BE2C (cell line): ENCODE measurements around the gene RCAN1.

Source experiments
- DNase-seq: peaks from one replicate; pipeline ENCODE4 v3.0.0-alpha.2; 2020
- H3K27me3 ChIP-seq: fragments of 250-450 bp; sonication (Bioruptor Pico); 2 replicates; pipeline ENCODE4 v1.5.1; 2020; ENCODE audit warnings: mild to moderate bottlenecking
- H3K36me3 ChIP-seq: fragments of 250-450 bp; sonication (Bioruptor Pico); 2 replicates; pipeline ENCODE4 v1.5.1; 2020; ENCODE audit warnings: mild to moderate bottlenecking
- H3K4me1 ChIP-seq: fragments of 250-450 bp; sonication (Bioruptor Pico); 2 replicates; pipeline ENCODE4 v1.5.1; 2020
- H3K4me3 ChIP-seq: 2 replicates; pipeline ENCODE4 v1.5.1; 2011; ENCODE audit warnings: low read depth, low read length
- H3K9me3 ChIP-seq: fragments of 250-450 bp; sonication (Bioruptor Pico); 2 replicates; pipeline ENCODE4 v1.5.1; 2020
- CTCF ChIP-seq: IDR thresholded peaks from 2 replicates; pipeline ENCODE4 v1.5.1; 2012; ENCODE audit warnings: mild to moderate bottlenecking, low read depth, low read length

Gene RCAN1

DNA sequence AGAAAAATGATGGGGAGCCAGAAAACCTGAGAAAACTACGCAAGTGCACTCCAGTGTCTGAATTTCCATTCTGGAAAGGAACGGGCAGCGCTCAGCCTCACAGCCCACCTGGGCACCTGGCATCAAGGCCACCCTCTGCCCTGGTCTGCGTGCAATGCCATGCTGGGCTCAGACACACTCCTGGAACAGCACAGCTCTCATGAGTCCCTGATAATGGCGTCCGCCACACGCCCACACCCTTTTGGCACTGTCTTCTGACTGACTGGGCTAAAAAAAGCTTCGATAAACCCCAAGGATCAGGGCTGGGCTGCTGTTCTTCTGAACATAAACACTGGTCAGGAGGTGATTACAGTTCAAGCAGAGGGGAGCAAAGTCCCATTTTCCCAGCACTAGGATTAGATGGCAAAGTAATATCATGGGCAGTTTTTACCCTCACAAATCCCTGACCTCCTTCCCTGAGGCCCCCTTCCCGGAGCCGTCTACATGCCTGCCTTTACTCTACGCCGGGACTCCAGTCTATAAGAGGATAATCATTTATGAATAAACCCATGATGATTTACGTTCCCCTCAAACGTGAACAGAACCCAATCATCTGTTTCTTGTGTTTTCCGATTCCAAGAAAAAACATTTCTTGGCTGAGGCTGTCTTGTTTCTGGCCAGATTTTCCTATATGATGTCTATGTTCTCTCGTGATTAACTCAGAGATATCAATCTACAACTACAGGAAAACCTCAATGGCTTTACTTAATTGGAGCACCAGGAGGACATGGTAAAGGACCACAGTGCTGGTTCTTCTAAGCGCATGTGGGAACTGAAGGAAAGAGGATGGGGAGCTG lies 22.6 kb downstream of the RCAN1 start:
- no peaks in the 10 kb centered on the region for H3K27me3 ChIP-seq
- H3K9me3 ChIP-seq: no peaks in the 10 kb centered on the region
- H3K36me3 ChIP-seq: no peaks in the 10 kb centered on the region
- no peaks in the 10 kb centered on the region for H3K4me1 ChIP-seq
- no peak for TF ChIP-seq CTCF
- no peak overlapping the region for H3K4me3 ChIP-seq
- no peak for DNase-seq

GRCh38 chr21:34590520-34590919 lies 24.4 kb downstream of the RCAN1 start:
- no peaks in the 10 kb centered on the region for H3K9me3 ChIP-seq
- DNase-seq: no peak

GRCh38 chr21:34589511-34590282 lies 25.2 kb downstream of the RCAN1 start:
- DNase-seq: no peak
- H3K4me3 ChIP-seq: no peak overlapping the region
- H3K36me3 ChIP-seq: no peaks in the 10 kb centered on the region
- H3K4me1 ChIP-seq: no peaks in the 10 kb centered on the region
- no peaks in the 10 kb centered on the region for H3K9me3 ChIP-seq
- H3K27me3 ChIP-seq: no peaks in the 10 kb centered on the region
- no peak for TF ChIP-seq CTCF

More at GRCh38 chr21:34590520-34590919, 24.4 kb downstream of the RCAN1 start:
- Histone ChIP-seq H3K27me3 (no peaks in the 10 kb centered on the region), H3K4me3 (no peak overlapping the region), H3K36me3 (no peaks in the 10 kb centered on the region), H3K4me1 (no peaks in the 10 kb centered on the region)
- TF ChIP-seq CTCF: no peak

DNA sequence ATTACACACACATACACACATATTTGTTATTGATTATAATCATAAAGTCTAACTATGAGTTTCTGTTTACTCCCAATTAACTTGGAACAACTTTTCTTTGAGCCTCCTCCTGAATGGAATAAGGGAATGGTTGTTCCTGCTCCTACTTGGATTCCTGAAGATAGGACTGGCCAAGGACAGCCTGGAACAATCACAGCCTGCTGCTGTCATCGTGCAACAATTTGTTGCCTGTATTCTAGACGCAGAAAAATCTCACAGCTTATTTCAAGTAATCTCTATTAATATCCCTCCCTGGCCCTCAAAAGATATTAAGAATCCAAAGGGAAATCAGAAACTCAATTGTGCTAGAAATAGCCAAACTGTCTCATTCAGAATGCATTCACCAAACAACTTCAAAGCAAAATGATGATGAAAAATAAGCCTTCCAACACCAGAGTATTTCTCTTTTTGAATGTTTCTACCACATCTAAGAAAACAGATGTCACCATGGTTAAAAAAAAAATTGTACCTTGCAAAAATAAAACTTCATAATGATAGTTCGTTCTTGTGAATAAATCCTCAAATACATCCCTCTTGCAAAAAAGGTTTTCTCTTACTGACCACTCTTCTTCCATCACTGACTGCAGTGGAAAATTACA lies 30.9 kb downstream of the RCAN1 start:
- no peak for TF ChIP-seq CTCF
- no peaks in the 10 kb centered on the region for H3K9me3 ChIP-seq
- H3K27me3 ChIP-seq: no peaks in the 10 kb centered on the region
- no peaks in the 10 kb centered on the region for H3K36me3 ChIP-seq
- no peak for DNase-seq
- no peak overlapping the region for H3K4me3 ChIP-seq
- no peaks in the 10 kb centered on the region for H3K4me1 ChIP-seq

- H3K27me3 ChIP-seq: no peaks in the 10 kb centered on the region
- no peaks in the 10 kb centered on the region for H3K9me3 ChIP-seq
- no peaks in the 10 kb centered on the region for H3K36me3 ChIP-seq
- no peak overlapping the region for H3K4me3 ChIP-seq
- TF ChIP-seq CTCF: peak; percentile 23; the same call in 1 of the 2 replicates
- no peak for DNase-seq
- no peaks in the 10 kb centered on the region for H3K4me1 ChIP-seq
Measured at GRCh38 chr21:34582506-34583150, 32.3 kb downstream of the RCAN1 start.
